HEK293 (cell line): ENCODE results near the gene SLC24A5.

ENCODE experiments used
- YY1 ChIP-seq: fragments of 450-650 bp; formaldehyde crosslinking; IDR thresholded peaks from 2 replicates; pipeline ENCODE4 v1.5.1; 2018; ENCODE audit warnings: missing biosample characterization, missing genetic modification characterization
- ZNF513 ChIP-seq: fragments of 450-650 bp; IDR thresholded peaks from 2 replicates; pipeline ENCODE4 v1.5.1; 2018; ENCODE audit warnings: missing biosample characterization, missing genetic modification characterization
- ZXDB ChIP-seq: fragments of 450-650 bp; formaldehyde crosslinking; IDR thresholded peaks from 2 replicates; pipeline ENCODE4 v1.5.1; 2016; ENCODE audit warnings: missing biosample characterization, missing genetic modification characterization
- TF ChIP-seq, protein P1 (sequence below): fragments of 450-650 bp; formaldehyde crosslinking; IDR thresholded peaks from 2 replicates; pipeline ENCODE4 v1.5.1; 2016; ENCODE audit warnings: missing biosample characterization, missing genetic modification characterization

DNA sequence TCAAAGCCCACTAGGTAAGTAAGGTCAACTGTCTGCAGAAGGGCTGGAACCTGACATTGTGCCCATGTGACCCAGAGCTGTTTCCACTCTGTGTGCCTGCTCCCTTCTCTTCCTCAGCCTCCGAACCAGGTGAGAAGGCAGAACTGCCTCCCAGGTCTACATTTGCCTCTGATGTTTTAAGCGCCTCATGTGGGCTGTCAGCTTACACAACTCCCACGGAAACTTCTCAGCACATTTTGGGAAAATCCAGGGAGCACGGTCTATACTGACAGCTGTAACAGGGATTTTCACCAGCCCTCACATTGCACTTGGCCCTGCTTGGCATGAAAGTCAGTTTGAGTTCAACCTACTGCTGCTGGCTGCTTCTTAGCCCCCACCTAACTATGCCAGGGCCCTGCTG is 46.9 kb upstream of the SLC24A5 start:
- TF ChIP-seq ZXDB (tag by site-specific recombination), result no peak
- TF ChIP-seq, protein P1, sequence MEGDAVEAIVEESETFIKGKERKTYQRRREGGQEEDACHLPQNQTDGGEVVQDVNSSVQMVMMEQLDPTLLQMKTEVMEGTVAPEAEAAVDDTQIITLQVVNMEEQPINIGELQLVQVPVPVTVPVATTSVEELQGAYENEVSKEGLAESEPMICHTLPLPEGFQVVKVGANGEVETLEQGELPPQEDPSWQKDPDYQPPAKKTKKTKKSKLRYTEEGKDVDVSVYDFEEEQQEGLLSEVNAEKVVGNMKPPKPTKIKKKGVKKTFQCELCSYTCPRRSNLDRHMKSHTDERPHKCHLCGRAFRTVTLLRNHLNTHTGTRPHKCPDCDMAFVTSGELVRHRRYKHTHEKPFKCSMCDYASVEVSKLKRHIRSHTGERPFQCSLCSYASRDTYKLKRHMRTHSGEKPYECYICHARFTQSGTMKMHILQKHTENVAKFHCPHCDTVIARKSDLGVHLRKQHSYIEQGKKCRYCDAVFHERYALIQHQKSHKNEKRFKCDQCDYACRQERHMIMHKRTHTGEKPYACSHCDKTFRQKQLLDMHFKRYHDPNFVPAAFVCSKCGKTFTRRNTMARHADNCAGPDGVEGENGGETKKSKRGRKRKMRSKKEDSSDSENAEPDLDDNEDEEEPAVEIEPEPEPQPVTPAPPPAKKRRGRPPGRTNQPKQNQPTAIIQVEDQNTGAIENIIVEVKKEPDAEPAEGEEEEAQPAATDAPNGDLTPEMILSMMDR (tag by site-specific recombination), result no peak
- TF ChIP-seq ZNF513, result no peak
- no peak for TF ChIP-seq YY1 (tag by site-specific recombination)
